GM18519 (cell line): Measurements from ENCODE around the gene NOTUM.

ENCODE experiments used
- ATAC-seq: cut with Tn5 transposase; IDR thresholded peaks from one replicate; pipeline ENCODE4 v1.9.1; 2021; ENCODE audit warnings: mild to moderate bottlenecking, moderate library complexity; ENCODE audit not compliant: unreplicated experiment, low FRiP score

Gene NOTUM

GRCh38 chr17:81961087-81961511 is at the start of gene NOTUM:
Gene NOTUM, minus strand, starts transcription at chr17:81961187. Its CDS starts 278 bp downstream, at chr17:81960909.
- no peak for ATAC-seq

- ATAC-seq: no peak
Measured at GRCh38 chr17:82009413-82009812, 48.4 kb upstream of the NOTUM start.

GRCh38 chr17:82008941-82009405 is 48.0 kb upstream of the NOTUM start:
- no peak for ATAC-seq

- ATAC-seq: no peak
Measured at GRCh38 chr17:82008258-82008940, 47.4 kb upstream of the NOTUM start.

- ATAC-seq: no peak
Measured at GRCh38 chr17:82007495-82008257, 46.7 kb upstream of the NOTUM start.

- ATAC-seq: no peak
Measured at GRCh38 chr17:82007228-82007494, 46.2 kb upstream of the NOTUM start.

- ATAC-seq: no peak
Measured at GRCh38 chr17:82006468-82007227, 45.7 kb upstream of the NOTUM start.

- ATAC-seq: no peak
Measured at GRCh38 chr17:82005701-82006348, 44.8 kb upstream of the NOTUM start.

GRCh38 chr17:82004517-82005455 is 43.8 kb upstream of the NOTUM start:
- no peak for ATAC-seq

GRCh38 chr17:82003411-82004381 is 42.7 kb upstream of the NOTUM start:
- no peak for ATAC-seq

GRCh38 chr17:82001571-82002056 is 40.6 kb upstream of the NOTUM start:
- no peak for ATAC-seq

- ATAC-seq: no peak
Measured at GRCh38 chr17:82000803-82001570, 40.0 kb upstream of the NOTUM start.

- no peak for ATAC-seq
Measured at GRCh38 chr17:81999976-82000802, 39.2 kb upstream of the NOTUM start.

GRCh38 chr17:81999587-81999975 is 38.6 kb upstream of the NOTUM start:
- no peak for ATAC-seq

- no peak for ATAC-seq
Measured at GRCh38 chr17:81998691-81999438, 37.9 kb upstream of the NOTUM start.

GRCh38 chr17:81998212-81998611 is 37.2 kb upstream of the NOTUM start:
- ATAC-seq: no peak
